NCI-H345 treated with DMSO at 0.1 percent for 48 hours (cell line): ENCODE data around the gene RRAS2.
A peak's percentile ranks its signal among the peaks of the same experiment; 100 is the strongest.
"Not testable (repeated sequence)": the region's sequence is repeated elsewhere in the genome, so short reads cannot be mapped to it uniquely, and the experiment has no call there.

Source experiments
- DNase-seq: peaks from one replicate; lab custom pipeline; 2025; ENCODE audit not compliant: unreplicated experiment; lab: John Stamatoyannopoulos, UW

The RRAS2 gene

DNA sequence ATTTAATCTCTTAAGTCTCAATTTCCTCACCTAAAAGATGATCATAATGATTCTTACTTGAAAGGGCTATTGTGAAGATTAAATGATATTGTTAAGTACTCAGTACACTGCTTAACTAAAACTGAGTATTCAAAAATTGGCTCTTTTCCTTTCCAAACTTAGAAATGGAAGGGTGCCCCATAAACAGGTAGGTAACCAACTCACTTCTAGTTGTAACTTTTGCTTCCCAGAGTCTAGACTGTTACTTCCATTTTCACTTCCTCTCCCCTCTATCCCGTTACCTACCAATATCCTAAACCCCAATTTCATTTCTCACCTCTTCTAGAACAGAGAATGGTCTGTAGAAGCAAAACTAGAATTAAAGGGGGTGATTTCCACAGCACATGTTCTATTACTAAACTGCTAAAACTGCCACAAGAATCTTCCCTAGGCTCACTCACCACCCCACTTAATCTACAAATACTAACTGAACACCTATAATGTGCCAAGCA is 50.0 kb downstream of the RRAS2 start:
- DNase-seq = no peak

DNA sequence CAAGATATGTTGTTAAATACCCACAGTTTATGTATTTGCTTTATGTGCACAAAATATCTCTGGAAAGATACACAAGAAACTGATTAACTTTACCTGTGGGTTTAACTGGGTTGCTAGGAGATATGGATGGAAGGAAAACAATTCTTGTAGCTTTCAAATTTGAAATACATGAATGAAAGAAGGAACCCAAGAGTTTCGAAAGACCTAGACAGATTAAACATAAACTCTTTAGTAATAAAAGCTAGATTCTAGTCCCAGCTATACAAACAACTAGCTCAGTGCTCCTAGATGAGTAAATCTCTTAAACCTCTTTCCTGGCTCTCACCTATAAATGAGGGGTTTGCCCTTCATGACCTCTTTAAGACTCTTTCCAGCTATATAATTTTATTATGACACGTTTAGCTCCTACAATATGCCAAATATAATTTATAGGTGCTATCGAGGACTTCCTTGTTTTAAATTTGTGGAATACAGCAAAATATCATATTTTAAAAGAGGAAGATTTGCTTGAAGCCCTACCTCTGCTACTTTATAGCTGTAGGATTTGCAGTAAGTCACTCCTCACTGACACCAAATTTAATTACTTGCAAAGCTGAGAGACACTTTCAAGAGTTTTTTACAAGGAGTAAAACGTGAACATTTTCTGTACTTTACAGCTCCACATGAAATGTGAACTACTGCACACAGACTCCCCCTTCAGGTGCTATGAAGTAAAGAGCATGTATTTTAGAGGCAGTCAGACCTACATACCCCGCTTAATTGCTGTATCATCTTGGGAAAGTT is 50.7 kb downstream of the RRAS2 start:
- DNase-seq = peak; percentile 16

- DNase-seq = no peak
Observed at GRCh38 chr11:14306481-14306880, 52.5 kb downstream of the RRAS2 start.

GRCh38 chr11:14305649-14306048 is 53.3 kb downstream of the RRAS2 start:
- no peak for DNase-seq

- no peak for DNase-seq
Observed at GRCh38 chr11:14304601-14305000, 54.4 kb downstream of the RRAS2 start.

- DNase-seq = peak; percentile 22
Observed at GRCh38 chr11:14300661-14301304, 58.2 kb downstream of the RRAS2 start.

GRCh38 chr11:14299921-14300320 is 59.1 kb downstream of the RRAS2 start:
- no peak for DNase-seq

DNA sequence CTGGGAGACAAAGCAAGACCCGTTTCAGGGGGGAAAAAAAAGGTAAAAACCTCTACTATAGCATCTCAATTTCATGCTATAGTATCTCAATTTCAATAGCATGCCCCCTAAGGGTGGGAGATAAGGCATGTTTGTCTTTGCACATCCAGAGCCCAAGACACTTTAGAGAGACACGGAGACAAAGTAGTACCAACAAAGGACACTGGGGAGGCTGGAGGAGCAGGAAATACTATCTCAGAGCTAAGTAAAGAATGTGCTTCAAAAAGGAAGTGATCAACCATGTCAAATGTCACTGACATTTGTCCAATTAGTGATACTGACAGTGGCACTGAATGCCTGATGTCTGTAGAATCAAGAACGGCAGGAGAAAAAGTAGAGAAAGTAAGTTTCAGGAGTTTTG is 68.6 kb downstream of the RRAS2 start:
- no peak for DNase-seq

- no peak for DNase-seq
Observed at GRCh38 chr11:14288189-14288935, 70.6 kb downstream of the RRAS2 start.

GRCh38 chr11:14278869-14279268 is 80.1 kb downstream of the RRAS2 start:
- DNase-seq = not testable (repeated sequence)

DNA sequence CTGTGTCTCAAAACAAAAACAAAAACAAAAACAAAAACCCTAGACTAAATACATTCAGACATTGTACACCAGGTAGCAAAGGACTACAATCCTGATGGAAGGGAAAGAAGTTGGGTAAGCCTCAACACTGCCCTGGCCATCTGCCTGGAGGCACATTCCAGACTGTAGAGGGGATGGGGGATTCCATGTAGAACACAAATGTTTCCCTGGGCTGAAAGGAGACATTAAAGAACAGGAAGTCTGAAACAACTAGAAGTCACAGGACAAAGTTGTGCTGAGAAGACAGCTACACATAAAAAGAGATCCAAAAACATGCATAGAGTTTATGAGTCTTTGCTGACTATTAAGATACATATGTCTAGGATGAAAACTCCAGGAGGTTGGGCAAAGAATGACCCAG is 83.9 kb downstream of the RRAS2 start:
- DNase-seq = no peak

- no peak for DNase-seq
Observed at GRCh38 chr11:14273895-14274294, 85.1 kb downstream of the RRAS2 start.

- DNase-seq = no peak
Observed at GRCh38 chr11:14270690-14271542, 88.1 kb downstream of the RRAS2 start.

DNA sequence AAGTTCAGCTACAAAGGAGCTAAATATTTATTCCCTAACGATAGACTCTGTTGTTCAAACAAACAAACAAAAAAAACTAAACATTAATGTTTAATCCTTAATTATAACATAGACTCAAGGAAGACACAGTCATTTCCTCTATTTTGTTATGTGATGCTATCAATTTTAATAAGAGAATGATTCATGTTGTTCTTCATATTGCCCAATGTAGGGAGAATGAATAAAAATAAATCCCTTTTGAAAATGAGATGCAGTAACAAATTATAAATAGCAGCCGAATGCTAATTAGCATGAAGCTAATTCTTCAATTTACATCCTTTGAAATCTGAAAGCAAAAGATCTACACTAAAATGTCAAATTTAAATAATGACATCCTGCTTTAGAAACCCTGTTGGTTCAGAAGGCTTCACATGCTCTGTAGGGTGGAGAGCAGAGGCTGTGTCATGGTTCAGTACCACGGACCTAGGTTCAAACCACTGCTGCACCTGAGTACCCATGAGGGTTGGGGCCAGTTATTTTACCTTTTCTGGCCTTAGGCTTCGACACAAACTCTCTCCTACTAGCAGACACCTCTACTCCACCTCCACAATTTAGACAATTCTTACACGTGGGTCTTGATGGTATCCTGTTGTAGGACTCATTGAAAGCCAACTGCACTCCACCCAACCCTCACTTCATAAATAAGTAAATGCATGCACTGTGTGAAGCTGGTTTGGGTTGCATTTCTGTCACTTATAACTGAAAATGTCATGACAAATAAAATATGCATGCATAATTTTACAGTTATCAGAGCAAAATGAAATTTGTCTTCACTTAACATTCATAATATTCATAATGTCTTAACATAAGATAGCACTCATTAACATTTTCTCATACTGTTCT is 89.0 kb downstream of the RRAS2 start:
- no peak for DNase-seq

GRCh38 chr11:14267861-14268635 is 90.9 kb downstream of the RRAS2 start:
- no peak for DNase-seq

DNA sequence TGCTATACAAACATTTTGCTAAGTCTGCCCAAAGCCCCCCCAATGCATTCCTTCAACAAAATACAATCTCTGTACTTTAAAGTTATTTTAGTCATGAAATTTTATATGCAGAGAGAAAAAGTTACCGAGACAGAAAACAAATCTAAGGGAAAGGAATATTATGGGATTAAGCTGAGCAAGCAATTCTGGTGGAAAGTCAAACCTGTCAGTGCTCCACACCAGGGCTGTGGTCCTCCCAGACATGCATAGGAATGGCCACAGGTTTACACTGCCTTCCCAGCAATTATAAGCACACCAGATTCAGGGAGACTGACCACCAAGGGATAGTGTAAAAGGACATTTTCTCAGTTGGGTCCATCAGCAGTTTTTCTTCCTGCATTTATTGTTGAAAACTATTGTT is 92.4 kb downstream of the RRAS2 start:
- DNase-seq = no peak

DNA sequence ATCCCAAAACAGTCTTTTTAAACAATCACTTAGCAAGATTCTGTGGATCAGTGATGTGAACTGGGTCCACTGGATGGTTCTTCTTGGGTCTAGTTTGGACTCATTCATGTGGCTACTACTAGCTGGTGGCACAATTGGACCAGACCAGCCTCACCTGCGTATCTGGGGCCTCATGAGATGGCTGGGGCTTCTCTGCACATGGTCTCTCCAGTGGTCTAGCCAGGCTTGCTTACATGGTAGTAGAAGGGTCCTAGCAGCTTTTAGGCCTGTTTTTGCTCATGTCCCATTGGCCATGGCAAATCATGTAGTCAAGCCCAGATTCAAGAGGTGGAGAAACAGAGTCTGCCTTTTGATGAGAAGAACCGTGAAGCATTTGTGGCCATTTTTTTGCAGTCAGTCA is 94.0 kb downstream of the RRAS2 start:
- DNase-seq = no peak

DNA sequence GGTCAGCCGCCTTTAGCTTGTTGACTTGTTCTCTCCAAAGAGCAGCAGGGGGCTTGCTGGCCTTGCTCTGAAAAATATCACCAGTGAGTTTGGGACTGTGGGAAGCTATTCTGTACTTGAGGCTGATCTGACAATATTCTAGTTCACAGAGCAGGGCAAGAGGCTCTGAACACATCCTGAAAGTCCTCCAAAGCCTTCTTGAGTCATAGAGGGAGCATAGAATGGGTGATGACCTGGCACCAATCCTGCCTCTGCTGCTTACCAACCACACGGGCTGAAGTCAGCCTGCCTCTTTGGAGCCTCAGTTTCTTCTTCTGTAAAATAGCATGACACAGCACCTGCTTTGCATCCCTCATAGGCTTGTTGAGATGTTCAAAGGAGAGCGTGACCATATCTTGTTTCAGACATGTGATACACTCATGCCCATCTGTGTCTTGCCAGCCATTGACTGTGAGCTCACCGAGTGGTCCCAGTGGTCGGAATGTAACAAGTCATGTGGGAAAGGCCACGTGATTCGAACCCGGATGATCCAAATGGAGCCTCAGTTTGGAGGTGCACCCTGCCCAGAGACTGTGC is 96.6 kb downstream of the RRAS2 start:
- no peak for DNase-seq

- DNase-seq = no peak
Observed at GRCh38 chr11:14261066-14261465, 97.9 kb downstream of the RRAS2 start.
